ENCODE measurements around the gene MBOAT2. TPM values are rescaled to one million over a fixed set of nuclear protein-coding genes. Genes with fewer than 3 reads are reported as not detected.
"Not testable (repeated sequence)": the region's sequence is repeated elsewhere in the genome, so short reads cannot be mapped to it uniquely, and the experiment has no call there.

MBOAT2 gene
- total RNA-seq, 1 donor: 25.0 TPM

GRCh38 chr2:8962890-8963289, 40.6 kb downstream of the MBOAT2 start:
- no peak for DNase-seq (ENCODE audit: low read depth in 2 of 3, low spot score in 2 of 3)

- DNase-seq (ENCODE audit: low read depth in 2 of 3, low spot score in 2 of 3): no peak
These were observed 45.9 kb downstream of the MBOAT2 start for GRCh38 chr2:8957628-8958027.

- no peak for DNase-seq (ENCODE audit: low read depth in 2 of 3, low spot score in 2 of 3)
These were observed 46.7 kb downstream of the MBOAT2 start for GRCh38 chr2:8956774-8957173.

GRCh38 chr2:8954990-8955389, 48.5 kb downstream of the MBOAT2 start:
- no peak for DNase-seq (ENCODE audit: low read depth in 2 of 3, low spot score in 2 of 3)

GRCh38 chr2:8953525-8953924, 50.0 kb downstream of the MBOAT2 start:
- no peak for DNase-seq (ENCODE audit: low read depth in 2 of 3, low spot score in 2 of 3)

GRCh38 chr2:8939486-8940114, 63.9 kb downstream of the MBOAT2 start:
- no peak for DNase-seq (ENCODE audit: low read depth in 2 of 3, low spot score in 2 of 3)

- DNase-seq (ENCODE audit: low read depth in 2 of 3, low spot score in 2 of 3): no peak
These were observed 65.1 kb downstream of the MBOAT2 start for GRCh38 chr2:8938384-8938783.

GRCh38 chr2:8935982-8936381, 67.5 kb downstream of the MBOAT2 start:
- no peak for DNase-seq (ENCODE audit: low read depth in 2 of 3, low spot score in 2 of 3)

GRCh38 chr2:8934338-8934737, 69.1 kb downstream of the MBOAT2 start:
- DNase-seq (ENCODE audit: low read depth in 2 of 3, low spot score in 2 of 3): no peak

- DNase-seq (ENCODE audit: low read depth in 2 of 3, low spot score in 2 of 3): no peak
These were observed 70.8 kb downstream of the MBOAT2 start for GRCh38 chr2:8932702-8933101.

GRCh38 chr2:8930185-8930584, 73.3 kb downstream of the MBOAT2 start:
- not testable (repeated sequence) for DNase-seq (ENCODE audit: low read depth in 2 of 3, low spot score in 2 of 3)

- DNase-seq (ENCODE audit: low read depth in 2 of 3, low spot score in 2 of 3): no peak
These were observed 74.4 kb downstream of the MBOAT2 start for GRCh38 chr2:8929128-8929527.

- peak in 1 of 3 donors; percentile 5 for DNase-seq (ENCODE audit: low read depth in 2 of 3, low spot score in 2 of 3)
These were observed 75.7 kb downstream of the MBOAT2 start for GRCh38 chr2:8927510-8928455.

- DNase-seq (ENCODE audit: low read depth in 2 of 3, low spot score in 2 of 3): no peak
These were observed 77.1 kb downstream of the MBOAT2 start for GRCh38 chr2:8926356-8926755.

GRCh38 chr2:8925411-8925810, 78.1 kb downstream of the MBOAT2 start:
- no peak for DNase-seq (ENCODE audit: low read depth in 2 of 3, low spot score in 2 of 3)

GRCh38 chr2:8923183-8923582, 80.3 kb downstream of the MBOAT2 start:
- DNase-seq (ENCODE audit: low read depth in 2 of 3, low spot score in 2 of 3): no peak

- no peak for DNase-seq (ENCODE audit: low read depth in 2 of 3, low spot score in 2 of 3)
These were observed 81.1 kb downstream of the MBOAT2 start for GRCh38 chr2:8922431-8922830.

- no peak for DNase-seq (ENCODE audit: low read depth in 2 of 3, low spot score in 2 of 3)
These were observed 85.1 kb downstream of the MBOAT2 start for GRCh38 chr2:8918412-8918811.

GRCh38 chr2:8915941-8916340, 87.5 kb downstream of the MBOAT2 start:
- no peak for DNase-seq (ENCODE audit: low read depth in 2 of 3, low spot score in 2 of 3)

GRCh38 chr2:8913767-8914166, 89.7 kb downstream of the MBOAT2 start:
- DNase-seq (ENCODE audit: low read depth in 2 of 3, low spot score in 2 of 3): not testable (repeated sequence)

GRCh38 chr2:8907764-8908288, 95.7 kb downstream of the MBOAT2 start:
- DNase-seq (ENCODE audit: low read depth in 2 of 3, low spot score in 2 of 3): no peak

- not testable (repeated sequence) for DNase-seq (ENCODE audit: low read depth in 2 of 3, low spot score in 2 of 3)
These were observed 99.6 kb downstream of the MBOAT2 start for GRCh38 chr2:8903924-8904323.
